AG04449 (cell line): ENCODE results near the gene TMEM255B.

Experiments used
- CTCF ChIA-PET: fragments of 350-600 bp; formaldehyde crosslinking; extraction: SDS; loops from one replicate; lab custom pipeline; 2021; ENCODE audit warnings: antibody characterized with exemption; lab: Yijun Ruan, JAX
- POLR2A ChIA-PET: fragments of 400-600, 350-600 bp; formaldehyde crosslinking; extraction: SDS; loops from one replicate; lab custom pipeline; 2020; ENCODE audit warnings: antibody characterized with exemption, inconsistent platforms; lab: Yijun Ruan, JAX
- DNase-seq: peaks from one replicate; pipeline ENCODE4 v3.0.0-alpha.2; 2010; ENCODE audit warnings: low read depth, low spot score
- H3K4me3 ChIP-seq: 2 replicates; pipeline ENCODE4 v1.5.1; 2011; ENCODE audit warnings: low read depth, mild to moderate bottlenecking, control low read depth, low read length
- CTCF ChIP-seq: IDR thresholded peaks from one replicate; pipeline ENCODE4 v1.5.1; 2011; ENCODE audit warnings: mild to moderate bottlenecking, moderate library complexity, low read length, control low read depth, inconsistent platforms; ENCODE audit not compliant: insufficient read depth; ENCODE audit errors: missing control alignments

Gene TMEM255B

GRCh38 chr13:113857531-113858195, 98.6 kb downstream of the TMEM255B start:
- ChIA-PET CTCF (interaction anchor here (1.0 to 1.3 kb wide), 2 partner anchors 39 to 41 kb away, joined by 3 to 4 read pairs; no protein-coding TSS in a partner anchor), POLR2A (no interaction called here)
- no peak overlapping the region for H3K4me3 ChIP-seq
- no peak for DNase-seq
- no peak for TF ChIP-seq CTCF

- ChIA-PET POLR2A (no interaction called here), CTCF (no interaction called here)
- H3K4me3 ChIP-seq: no peak overlapping the region
- no peak for DNase-seq
- TF ChIP-seq CTCF: no peak
Observed at GRCh38 chr13:113859311-113860050, 100.5 kb downstream of the TMEM255B start.

- POLR2A ChIA-PET: no interaction called here
- no peak for TF ChIP-seq CTCF
- DNase-seq: no peak
- no peak overlapping the region; the same call in none of the 2 replicates for H3K4me3 ChIP-seq
- CTCF ChIA-PET: no interaction called here
Observed at GRCh38 chr13:113860051-113860664, 101.1 kb downstream of the TMEM255B start.

- no peak for DNase-seq
- no peak for TF ChIP-seq CTCF
- H3K4me3 ChIP-seq: peak overlapping the region; percentile 81
- ChIA-PET CTCF (interaction anchor here (1.2 to 1.4 kb wide), 2 partner anchors 21 to 40 kb away, joined by 3 read pairs; no protein-coding TSS in a partner anchor), POLR2A (no interaction called here)
Observed at GRCh38 chr13:113860665-113861432, 101.8 kb downstream of the TMEM255B start.

- ChIA-PET CTCF (interaction anchor here (1.2 to 1.4 kb wide), 2 partner anchors 21 to 41 kb away, joined by 3 read pairs; no protein-coding TSS in a partner anchor), POLR2A (interaction anchor here (0.9 kb wide), 1 partner anchor 61 kb away, joined by 4 read pairs; no protein-coding TSS in a partner anchor)
- TF ChIP-seq CTCF: no peak
- DNase-seq: no peak
- peak overlapping the region; percentile 81 for H3K4me3 ChIP-seq
Observed at GRCh38 chr13:113861433-113862030, 102.5 kb downstream of the TMEM255B start.
